ENCODE data around the gene SIGLEC1.

Gene SIGLEC1

GRCh38 chr20:3678856-3679720 lies 33.3 kb downstream of the SIGLEC1 start:
- no peak for DNase-seq (ENCODE audit: low read depth)

- no peak for DNase-seq (ENCODE audit: low read depth)
Observed at GRCh38 chr20:3678198-3678597, 34.2 kb downstream of the SIGLEC1 start.

- no peak for DNase-seq (ENCODE audit: low read depth)
Observed at GRCh38 chr20:3677733-3678132, 34.7 kb downstream of the SIGLEC1 start.

DNA sequence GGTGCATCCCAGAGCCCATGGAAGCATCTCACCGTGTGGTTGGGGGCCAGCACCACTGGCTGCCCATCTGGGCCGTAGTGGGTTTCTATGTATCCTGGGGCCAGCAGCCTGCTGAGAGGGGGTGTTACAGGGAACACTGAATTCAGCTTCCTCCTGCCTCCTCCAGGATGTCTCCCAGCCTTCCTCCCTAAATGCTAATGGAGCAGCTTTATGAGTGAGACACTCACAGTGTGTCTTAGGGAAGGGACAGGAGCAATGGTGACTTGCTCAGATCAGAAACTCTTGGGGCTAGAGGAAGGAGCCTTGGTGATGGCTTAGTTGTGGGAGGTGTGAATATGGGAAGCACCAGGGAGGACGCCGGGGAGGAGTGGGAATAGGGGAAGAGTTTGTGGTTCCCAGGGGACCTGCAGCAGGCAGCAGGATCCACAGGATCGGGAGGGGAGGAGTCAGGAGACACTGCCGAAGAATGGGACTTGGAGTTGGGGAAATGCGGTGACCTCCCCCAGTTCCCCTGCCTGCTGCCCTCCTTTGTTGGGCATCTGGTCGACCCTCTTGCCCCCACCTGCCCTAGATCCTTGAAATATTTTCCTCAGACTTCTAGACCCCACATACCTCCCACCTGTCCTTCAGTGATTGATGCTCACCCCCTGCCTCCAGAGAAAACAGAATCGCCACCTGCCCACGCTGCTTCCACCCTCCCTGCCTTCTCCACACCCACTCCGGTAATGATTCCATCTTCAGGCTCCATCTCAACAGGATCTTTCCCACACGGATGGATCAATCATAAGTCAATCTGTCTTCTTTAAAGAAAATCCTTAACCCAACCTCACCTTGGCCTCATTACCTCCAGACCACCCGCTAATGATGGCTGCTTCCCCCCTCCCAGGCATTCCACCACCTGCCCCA lies 37.2 kb downstream of the SIGLEC1 start:
- no peak for DNase-seq (ENCODE audit: low read depth)

DNA sequence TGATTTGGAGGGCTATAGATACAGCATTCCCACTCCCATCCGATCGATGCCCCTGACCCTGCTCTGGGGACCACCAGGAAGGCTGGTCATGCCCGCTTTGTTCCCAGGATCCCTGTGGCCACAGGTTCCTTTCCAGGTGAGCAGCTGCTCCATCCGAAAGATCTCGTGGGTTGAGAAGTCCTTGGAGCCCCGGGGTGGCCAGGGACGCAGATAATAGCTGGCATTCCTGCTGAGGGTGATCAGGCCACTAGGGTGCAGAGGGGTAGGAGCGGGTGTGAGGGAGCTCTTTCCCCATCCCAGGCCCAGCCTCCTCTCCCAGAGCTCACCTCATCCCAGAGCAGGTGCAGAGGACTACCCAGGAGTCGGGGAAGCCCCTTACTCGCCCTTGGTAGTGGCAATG lies 38.0 kb downstream of the SIGLEC1 start:
- DNase-seq (ENCODE audit: low read depth) = no peak

DNA sequence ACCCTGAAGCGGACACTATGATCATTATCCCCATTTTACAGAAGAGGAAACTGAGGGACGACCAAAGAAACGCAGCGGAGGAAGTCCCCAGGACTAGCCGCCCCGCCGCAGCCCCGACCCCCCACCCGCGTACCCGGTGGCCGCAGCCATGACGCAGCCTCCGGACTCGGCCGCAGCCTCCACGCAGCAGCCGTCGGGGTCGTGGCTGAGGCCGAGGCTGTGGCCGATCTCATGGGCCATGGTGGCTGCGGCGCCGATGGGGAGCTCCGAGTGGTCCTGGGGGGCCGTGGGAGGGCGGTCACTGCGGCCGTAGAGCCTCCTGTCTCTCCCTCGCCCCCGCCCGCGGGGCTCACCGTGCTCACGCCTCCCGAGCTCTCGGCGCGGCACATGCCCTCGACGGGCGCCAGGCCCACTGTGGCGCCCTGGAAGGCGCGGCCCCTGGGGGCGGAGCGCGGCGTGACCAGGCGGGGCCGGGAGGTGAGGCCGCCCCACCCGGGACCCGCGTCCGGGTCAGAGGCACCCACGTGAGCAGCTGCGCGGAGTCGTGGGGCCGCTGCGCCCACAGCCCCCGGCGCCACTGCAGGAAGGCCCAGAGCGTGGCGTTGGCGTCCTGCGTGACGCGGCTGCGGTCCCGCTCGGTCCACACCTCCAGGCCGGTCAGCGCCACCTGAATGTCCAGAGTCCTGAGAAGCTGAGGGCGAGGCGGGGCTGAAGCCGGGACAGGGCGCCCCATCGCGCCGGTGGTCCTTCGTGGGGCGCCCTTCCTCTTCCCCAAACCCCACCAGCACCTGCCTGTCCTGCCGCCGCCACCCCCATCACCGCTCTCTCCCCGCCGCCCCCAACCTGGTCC lies 39.0 kb downstream of the SIGLEC1 start:
- no peak for DNase-seq (ENCODE audit: low read depth)

DNA sequence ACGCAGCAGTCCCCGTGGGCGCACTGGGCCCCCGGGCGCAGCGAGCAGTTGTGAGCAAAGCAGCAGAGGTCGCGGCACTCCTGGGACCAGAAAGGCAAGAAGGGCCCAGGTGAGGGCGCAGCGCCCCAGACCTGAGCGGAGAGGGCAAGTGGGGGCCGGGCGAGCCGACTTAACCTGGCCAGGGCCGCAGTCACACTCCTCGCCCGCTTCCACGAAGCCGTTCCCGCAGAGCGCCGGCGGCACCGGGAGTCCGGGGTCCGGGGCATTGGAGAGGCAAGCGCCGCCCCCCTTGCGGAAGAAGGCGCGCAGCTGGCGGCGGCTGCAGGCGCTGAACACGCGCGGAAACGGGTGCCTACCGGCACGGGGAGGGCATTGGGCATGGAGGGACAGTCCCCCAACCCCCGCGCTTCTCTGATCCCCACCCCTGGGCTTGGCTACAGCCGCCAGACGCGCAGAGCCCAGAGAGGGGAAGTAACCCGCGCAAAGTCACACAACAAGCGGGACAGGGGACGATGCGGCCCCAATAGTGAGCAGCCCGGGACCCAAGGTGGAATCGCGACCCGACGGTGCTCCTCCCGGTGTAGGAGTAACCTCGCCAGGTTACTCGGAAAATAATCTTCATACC lies 39.7 kb downstream of the SIGLEC1 start:
- DNase-seq (ENCODE audit: low read depth) = no peak

- no peak for DNase-seq (ENCODE audit: low read depth)
Observed at GRCh38 chr20:3671986-3672546, 40.3 kb downstream of the SIGLEC1 start.

DNA sequence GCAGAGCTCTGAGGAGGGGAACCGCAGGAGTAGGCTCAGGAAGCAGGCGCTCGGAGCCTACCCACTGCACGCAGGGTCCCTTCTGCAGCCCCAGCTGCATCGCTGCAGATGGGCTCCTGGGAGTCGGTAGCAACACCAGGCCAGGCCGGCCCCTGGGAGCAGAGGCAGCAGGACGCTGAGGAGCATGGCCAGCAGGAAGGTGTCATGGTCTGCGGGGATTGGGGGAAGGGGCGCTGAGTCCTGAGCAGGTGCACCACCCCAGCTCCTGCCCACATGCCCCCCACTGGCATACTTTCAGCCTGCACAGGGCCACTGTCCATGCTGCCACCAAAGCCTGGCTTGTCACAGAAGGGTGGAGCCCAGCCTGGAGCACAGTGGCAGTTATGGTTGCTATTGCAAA lies 41.5 kb downstream of the SIGLEC1 start:
- no peak for DNase-seq (ENCODE audit: low read depth)

GRCh38 chr20:3670511-3670910 lies 41.9 kb downstream of the SIGLEC1 start:
- no peak for DNase-seq (ENCODE audit: low read depth)

- DNase-seq (ENCODE audit: low read depth) = no peak
Observed at GRCh38 chr20:3669710-3670367, 42.6 kb downstream of the SIGLEC1 start.

DNA sequence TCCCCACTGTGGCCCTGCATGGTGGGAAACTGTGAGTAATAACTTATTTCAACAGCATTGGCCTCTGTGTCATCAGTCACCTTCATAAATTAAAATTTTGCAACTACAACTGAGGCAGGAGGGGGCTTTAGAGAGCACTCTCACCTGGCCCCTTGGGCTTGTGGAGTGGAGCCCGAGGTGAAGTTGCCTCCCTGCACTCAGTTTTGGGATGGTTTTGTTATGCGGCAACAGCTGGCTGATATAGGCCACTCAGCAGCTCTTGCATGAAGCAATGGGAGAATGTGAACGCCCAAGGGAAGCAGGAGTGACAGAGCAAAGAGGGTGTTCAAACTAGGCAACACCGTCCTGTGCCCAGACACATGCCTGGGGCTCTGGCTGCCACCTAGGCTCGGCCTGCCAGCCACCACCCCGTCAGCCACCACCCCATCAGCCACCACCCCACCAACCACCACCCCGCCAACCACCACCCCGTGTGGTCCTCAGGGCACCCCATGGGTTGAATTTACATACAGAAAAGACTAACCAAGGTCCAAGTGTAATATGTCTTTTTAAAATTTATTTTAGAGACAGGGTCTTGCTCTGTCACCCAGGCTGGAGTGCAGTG lies 44.9 kb downstream of the SIGLEC1 start:
- no peak for DNase-seq (ENCODE audit: low read depth)

DNA sequence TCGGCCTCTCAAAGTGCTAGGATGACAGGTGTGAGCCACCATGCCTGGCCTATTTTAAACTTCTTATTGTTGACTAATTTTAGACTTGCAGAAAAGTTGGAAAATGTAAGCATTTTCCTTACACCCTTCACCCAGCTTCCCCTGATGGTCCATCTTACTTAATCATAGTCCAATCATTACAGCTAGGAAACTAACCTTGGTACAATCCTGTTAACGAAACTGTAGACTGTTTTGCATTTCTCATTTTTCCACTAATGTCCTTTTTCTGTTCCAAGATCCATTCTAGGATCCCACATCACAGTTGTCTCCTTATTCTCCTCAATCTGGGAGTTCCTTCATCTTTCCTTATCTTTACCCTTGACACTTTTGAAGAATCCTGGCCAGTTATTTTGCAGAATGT lies 48.5 kb downstream of the SIGLEC1 start:
- no peak for DNase-seq (ENCODE audit: low read depth)

GRCh38 chr20:3663031-3663701 lies 49.2 kb downstream of the SIGLEC1 start, which contains the start of gene GFRA4:
Gene GFRA4 (minus strand): TSS chr20:3663399. CDS start chr20:3663399, 0 bp downstream.
- no peak for DNase-seq (ENCODE audit: low read depth)

All from stimulated activated CD8-positive, alpha-beta memory T cell treated with anti-CD3 and anti-CD28 coated beads, Interleukin-15, amount 100 ng/mL, for 24 hours (primary cell).